Liver (tissue), 3 donors: ENCODE data around the gene ARL6IP6.

Source experiments
- CTCF ChIP-seq: fragments of 150-350 bp; IDR thresholded peaks from 2 replicates; pipeline ENCODE4 v1.5.1; 2017; ENCODE audit warnings: improper control_type of control experiment, low read depth, low read length; ENCODE audit not compliant: missing input control
- GABPA ChIP-seq, 2 donors: IDR thresholded peaks in 1 of 2; conservative IDR thresholded peaks in 1 of 2; 2 replicates each; pipeline ENCODE4 v1.6.1; 2016; ENCODE audit warnings: antibody characterized with exemption in 2 of 2, mild to moderate bottlenecking in 1 of 2, moderate library complexity in 1 of 2
- JUND ChIP-seq, 2 donors: IDR thresholded peaks; 2 replicates each; pipeline ENCODE4 v1.6.1; 2016; ENCODE audit warnings: antibody characterized with exemption in 2 of 2
- RAD21 ChIP-seq, 2 donors: IDR thresholded peaks; 2 replicates each; pipeline ENCODE4 v1.6.1; 2016; ENCODE audit warnings: antibody characterized with exemption in 2 of 2, mild to moderate bottlenecking in 2 of 2
- YY1 ChIP-seq: IDR thresholded peaks from 2 replicates; pipeline ENCODE4 v1.6.1; 2016; ENCODE audit warnings: antibody characterized with exemption, mild to moderate bottlenecking
- donor health status: healthy.
- donor health status: healthy.

GRCh38 chr2:152792974-152793373 lies 74.6 kb downstream of the ARL6IP6 start:
- TF ChIP-seq JUND (IDR thresholded peaks at IDR 0.05) (no peak), GABPA (IDR thresholded peaks at IDR 0.05 in 1 of 2, conservative IDR thresholded peaks at IDR 0.05 in 1 of 2) (no peak), YY1 (no peak), CTCF (no peak), RAD21 (IDR thresholded peaks at IDR 0.05) (no peak)
